Sciatic nerve (tissue), 2 donors: ENCODE measurements around the gene KRT74. TPM values are rescaled to one million over a fixed set of nuclear protein-coding genes. Genes with fewer than 3 reads are reported as not detected.

Experiments used
- ATAC-seq: fragments of 200-7000 bp; cut with Tn5 transposase; one replicate; pipeline ENCODE4 v1.9.1; 2020; ENCODE audit warnings: mild to moderate bottlenecking, moderate library complexity
- DNase-seq: peaks from one replicate; pipeline ENCODE4 v3.0.0-alpha.2; 2020; ENCODE audit warnings: low spot score
- intact Hi-C: fragments of 100-400 bp; cut with DNase I; formaldehyde crosslinking; loops from one replicate; pipeline ENCODE4 v1.14.2; 2022
- total RNA-seq: library from RNA; stranded (reverse); fragmentation: NEBNext Ultra II Directional; extraction: Animal tissue kit (Norgen Biotek cat#: 25700); gene quantifications from one replicate; pipeline ENCODE4 v1.2.1, GENCODE V29; 2021
- donor health status: DM: no; HTN: no; CAD: no.
- donor health status: DM: no; HTN: no; CAD: no.

The KRT74 gene
- total RNA-seq, 1 donor from 2014 or later: not detected

DNA sequence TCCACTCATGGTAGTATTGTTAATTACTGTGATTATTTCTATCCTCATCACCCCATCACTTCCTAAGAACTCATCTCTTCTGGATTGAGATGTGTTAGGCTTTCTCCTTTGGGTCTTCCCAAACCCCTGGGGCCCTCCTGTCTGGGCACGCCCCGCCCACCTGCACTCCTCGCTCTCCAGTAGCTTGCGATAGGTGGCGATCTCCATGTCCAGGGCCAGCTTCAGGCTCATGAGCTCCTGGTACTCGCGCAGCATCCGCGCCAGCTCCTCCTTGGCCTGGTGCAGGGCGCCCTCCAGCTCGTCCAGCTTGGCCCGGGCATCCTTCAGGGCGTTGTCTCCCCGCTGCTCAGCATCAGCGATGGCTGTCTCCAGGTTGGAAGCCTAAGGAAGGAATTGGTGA lies 27.5 kb downstream of the KRT74 start:
- no peak for ATAC-seq
- intact Hi-C loops: no loop called here
- no peak for DNase-seq

DNA sequence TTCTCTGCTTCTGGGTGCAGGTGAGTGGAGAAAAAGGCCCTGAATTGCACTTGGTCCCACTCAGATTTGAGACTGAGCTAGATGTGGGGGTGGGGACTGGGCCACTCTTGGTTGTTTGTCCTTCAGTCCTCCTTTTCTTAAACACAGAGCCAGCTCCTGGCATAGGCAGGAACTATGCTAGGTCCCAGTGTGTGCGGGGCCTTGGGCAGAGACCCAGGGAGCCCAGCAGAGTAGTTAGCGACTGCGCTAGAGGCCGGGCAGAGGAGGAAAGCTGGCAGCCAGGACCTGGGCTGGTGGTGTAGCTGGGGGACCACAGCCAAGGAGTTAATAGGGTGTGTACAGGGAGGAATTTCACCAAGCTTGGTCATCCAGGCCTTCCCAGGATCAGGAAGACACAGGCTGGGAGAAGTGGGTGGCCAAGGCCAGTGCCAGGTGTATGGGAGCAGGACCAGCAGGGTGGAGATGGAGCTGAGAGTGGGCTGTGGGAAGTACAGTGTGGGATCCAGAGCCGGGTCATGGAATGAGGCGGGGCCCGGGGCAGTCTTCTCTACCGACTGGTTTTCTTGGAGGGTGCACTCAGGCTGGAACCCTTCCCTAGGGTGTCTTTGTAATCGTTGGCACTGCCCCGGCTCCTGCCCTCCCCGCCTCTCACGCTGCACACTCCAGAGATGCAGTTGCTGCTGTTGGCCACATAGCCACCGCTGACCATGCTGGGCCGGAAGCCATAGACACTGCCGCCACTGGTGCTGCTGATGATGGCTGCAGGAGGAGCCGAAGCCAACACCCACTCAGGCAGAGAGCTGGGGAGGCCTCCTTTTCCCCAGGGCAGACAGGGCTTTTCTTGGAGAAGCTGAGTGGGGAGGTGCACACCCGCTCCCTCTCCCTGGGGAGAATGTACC lies 29.4 kb downstream of the KRT74 start:
- intact Hi-C loops: no loop called here
- ATAC-seq (peak; percentile 56), DNase-seq (no peak)

- ATAC-seq (no peak), DNase-seq (no peak)
- intact Hi-C loops: no loop called here
Measured at GRCh38 chr12:52542785-52543318, 30.8 kb downstream of the KRT74 start.

DNA sequence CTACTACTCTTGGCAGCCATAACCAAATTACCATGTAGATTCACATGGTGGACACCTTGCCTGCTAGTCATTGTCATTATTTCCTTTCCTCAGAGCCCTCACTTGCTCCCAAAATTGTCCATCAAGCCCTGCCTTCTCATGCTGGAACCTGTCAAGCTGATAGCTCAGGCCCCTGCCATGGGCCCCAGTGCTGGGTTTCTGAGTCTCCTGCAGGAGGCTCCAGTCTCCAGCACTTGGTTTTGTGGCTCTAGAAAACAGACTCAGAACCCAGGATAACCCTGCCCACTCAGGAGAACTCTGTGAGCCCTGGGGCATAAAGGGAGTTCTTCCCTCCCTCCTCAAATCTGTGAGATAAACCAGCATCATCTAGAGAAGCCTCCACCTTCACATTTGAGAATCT lies 31.5 kb downstream of the KRT74 start:
- intact Hi-C loops: no loop called here
- DNase-seq: no peak
- ATAC-seq: no peak

DNA sequence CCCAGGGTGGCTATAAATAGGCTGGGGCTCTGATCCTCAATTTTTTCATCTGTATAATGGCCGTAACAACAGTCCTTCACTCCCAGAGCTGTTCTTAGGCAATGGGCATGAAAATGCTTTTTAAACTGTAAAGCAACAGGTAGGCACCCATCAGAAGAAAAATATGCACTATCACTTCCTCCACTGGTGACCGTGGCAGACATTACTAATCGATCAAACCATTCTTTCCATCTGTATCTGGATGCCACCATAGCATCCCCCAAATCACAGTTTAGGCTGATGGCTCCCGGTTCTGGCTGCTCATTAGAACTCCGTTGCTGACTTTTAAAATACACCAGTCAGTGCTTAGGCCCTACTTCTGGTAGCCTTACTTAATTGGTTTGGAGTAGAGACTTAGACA lies 31.9 kb downstream of the KRT74 start:
- DNase-seq: no peak
- intact Hi-C loops: no loop called here
- ATAC-seq: no peak

- DNase-seq (no peak), ATAC-seq (no peak)
- intact Hi-C loops: no loop called here
Measured at GRCh38 chr12:52540531-52540930, 33.1 kb downstream of the KRT74 start.

- DNase-seq: no peak
- intact Hi-C loops: no loop called here
Measured at GRCh38 chr12:52539821-52540173, 33.8 kb downstream of the KRT74 start.

DNA sequence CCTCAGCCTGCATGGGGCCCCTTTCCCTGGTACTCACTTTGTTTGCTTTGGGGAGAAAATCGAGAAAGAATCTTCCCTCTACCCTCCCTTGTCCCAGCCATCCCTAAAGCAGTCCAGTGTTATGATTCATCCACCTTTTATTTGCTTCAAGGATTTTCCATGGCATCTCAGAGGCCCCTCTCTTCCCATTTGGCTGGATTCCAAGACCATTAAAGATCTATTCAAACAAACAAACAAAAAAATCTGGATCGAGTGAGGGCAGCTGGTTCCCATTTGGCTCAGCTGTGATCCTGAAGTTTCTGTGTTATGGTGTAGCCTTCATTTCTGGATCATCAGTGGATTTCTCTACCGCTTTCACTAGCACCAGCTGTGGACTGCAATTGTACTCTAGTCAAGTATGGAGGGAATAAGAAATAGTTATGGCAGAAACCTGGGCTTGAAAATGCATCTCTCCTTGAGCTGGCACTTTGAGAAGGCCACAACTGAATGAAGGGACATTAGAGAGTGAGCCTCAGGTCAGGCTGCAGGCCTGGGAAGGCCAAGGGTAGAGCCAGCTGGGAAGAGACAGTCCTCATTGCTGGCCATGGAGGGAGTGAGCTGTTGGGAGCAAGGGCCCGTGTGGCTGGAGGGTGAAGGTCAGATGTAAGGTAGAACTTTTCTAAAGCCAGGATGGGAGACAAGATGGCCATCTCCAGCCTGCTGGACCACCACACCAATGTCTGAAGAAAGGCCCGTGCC lies 34.4 kb downstream of the KRT74 start:
- intact Hi-C loops: no loop called here
- DNase-seq (no peak), ATAC-seq (peak; percentile 78)

More at GRCh38 chr12:52539821-52540173, 33.8 kb downstream of the KRT74 start:
- no peak for ATAC-seq

GRCh38 chr12:52537101-52537500 lies 36.5 kb downstream of the KRT74 start:
- ATAC-seq (no peak), DNase-seq (no peak)
- intact Hi-C loops: no loop called here

DNA sequence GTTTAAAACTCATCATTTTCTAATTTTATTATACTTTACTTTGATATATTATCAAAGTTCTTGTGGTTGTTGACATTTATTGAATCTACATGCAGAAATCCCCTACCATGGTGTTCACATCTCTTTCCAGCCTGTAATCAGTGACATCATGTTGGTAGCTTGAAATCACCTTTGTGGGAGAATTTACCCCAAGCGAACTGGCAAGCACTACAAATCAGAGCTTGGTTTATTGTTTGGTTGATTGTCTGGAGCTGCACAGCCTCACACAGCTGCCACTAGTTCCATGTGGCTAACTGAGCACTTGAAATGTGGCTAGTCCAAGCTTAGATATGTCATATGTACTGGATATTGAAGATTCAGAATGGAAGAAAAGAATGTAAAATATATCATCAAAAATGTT lies 38.1 kb downstream of the KRT74 start:
- intact Hi-C loops: no loop called here
- ATAC-seq: no peak
- no peak for DNase-seq

DNA sequence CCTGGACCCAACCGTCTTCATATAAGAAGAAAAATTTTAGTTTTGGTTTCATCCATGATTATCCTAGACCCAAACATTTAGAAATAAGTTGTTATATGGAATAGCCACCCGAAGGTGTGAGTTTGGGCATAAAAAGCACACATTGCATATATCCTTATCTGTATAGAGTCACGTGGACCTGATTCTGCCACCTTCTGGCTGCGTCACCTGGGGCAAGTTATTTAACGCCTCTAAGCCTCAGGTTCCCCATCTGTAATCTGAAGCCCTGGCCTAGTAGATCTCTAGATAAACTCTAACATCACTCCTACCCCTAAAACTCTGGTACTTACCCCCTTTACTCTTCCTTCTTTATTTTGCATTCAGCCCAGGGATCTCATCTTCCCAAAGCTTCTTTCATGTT lies 39.2 kb downstream of the KRT74 start:
- intact Hi-C loops: no loop called here
- no peak for ATAC-seq

GRCh38 chr12:52533686-52534470 lies 39.8 kb downstream of the KRT74 start:
- no peak for DNase-seq
- no peak for ATAC-seq
- intact Hi-C loops: no loop called here

More for the DNA sequence above, 39.2 kb downstream of the KRT74 start:
- DNase-seq: no peak

- DNase-seq: no peak
- intact Hi-C loops: no loop called here
- ATAC-seq: no peak
Measured at GRCh38 chr12:52532636-52533035, 41.0 kb downstream of the KRT74 start.

DNA sequence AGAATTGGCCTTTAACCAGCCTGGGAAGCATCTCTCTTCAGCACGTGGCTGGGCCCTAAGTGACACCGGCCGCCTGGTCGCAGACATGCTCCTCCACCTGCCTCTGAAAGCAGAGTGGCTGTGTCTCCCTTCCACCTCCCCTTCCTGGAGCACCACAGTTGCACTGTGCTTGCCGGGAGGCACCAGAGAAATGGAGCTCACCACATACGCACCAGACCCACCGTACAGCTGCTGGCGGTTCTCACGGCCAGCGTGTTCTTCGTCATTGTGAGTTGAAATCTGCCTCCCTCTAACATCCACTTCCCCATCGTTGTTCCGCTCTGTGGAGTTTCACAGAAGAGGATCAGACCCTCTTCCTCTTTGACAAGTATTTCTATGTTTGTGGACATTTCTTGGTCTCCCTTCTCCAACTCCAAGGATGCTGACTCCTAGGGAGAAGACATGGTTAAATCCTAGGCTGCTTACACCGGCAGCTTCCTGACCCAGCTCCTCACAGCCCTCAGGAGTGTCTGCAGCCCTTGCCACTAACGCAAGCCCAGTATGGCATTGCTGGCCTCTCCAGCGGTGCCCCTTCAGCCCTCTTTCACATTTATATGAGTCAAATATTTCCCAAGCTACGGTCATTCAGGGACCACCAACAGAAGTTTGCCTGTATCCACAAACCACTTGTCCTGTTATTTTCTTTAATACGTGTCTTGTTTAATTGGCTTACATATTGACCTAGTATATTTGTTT lies 41.9 kb downstream of the KRT74 start:
- ATAC-seq: peak; percentile 20
- intact Hi-C loops: no loop called here
- DNase-seq: peak; percentile 53

- intact Hi-C loops: no loop called here
- ATAC-seq (no peak), DNase-seq (no peak)
Measured at GRCh38 chr12:52530905-52531304, 42.7 kb downstream of the KRT74 start.

DNA sequence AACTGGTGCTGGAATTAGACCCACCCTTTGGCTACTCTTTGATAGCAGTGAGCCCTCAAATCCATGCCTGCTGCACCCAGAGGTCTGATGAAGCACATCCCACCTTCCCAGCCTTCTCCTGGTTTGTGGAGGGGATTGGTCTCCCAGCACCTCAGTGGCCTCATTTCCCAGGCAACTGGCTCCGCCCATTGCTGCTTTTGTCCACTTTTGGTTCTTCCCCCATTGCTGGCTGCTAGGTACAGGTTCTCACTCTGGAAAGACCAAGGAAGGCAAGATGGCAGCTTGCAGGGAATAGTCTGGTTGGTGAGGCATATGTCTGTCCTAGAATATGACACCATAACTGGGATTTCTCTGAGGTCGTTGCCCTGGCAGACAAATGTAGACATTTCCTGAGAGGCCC lies 43.3 kb downstream of the KRT74 start:
- DNase-seq: peak; percentile 33
- intact Hi-C loops: no loop called here
- no peak for ATAC-seq

DNA sequence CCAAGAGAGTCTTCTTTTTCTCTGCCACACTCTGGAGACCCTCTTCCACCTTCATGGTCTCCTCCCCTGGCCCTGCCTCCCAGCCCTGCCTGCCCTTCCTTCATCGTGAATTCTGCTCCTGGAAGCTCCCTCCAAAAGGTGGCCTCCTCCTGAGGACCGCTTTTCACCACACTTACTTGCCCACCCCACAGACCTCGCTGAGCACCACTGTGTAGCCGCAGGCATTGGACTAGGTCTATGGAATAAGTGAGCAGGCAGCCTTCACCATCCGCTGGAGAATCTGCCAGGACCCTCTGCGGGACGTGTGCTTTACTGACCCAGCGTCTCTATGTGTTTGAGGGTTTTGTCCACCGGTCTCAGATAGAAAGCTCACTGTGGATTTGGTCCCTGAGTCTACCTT lies 43.8 kb downstream of the KRT74 start:
- intact Hi-C loops: no loop called here
- ATAC-seq (no peak), DNase-seq (peak; percentile 39)

- ATAC-seq: no peak
- DNase-seq: no peak
- intact Hi-C loops: no loop called here
Measured at GRCh38 chr12:52529417-52529816, 44.2 kb downstream of the KRT74 start.

DNA sequence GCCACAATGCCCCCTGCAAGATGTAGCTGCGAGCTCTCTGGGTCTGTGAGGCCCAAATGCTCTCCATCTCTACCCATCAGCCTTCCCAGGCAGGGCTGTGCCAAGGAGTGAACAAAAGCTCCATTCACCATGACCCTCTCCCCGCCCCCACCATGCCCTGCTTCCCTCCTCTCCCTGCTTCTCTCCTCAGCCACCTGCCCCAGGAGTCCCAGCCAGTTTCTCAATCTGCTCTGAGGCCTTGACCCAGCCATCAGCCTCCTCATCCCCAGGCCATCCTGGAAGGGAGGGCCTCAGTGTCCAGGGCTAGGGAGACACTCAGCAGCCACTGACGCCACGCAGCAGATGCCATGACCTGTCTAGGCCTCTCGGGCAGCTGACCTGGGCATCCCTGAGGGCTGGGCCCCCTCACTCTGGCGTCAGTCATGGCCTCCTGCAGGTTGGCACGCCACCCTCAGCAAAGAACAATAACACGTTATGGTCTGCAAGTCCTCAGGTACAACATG lies 45.0 kb downstream of the KRT74 start:
- DNase-seq (peak; percentile 52), ATAC-seq (no peak)
- intact Hi-C loops: no loop called here
